ENCODE results near the gene VPS25.
A peak's percentile ranks its signal among the peaks of the same experiment; 100 is the strongest.
"Not testable (repeated sequence)": the region's sequence is repeated elsewhere in the genome, so short reads cannot be mapped to it uniquely, and the experiment has no call there.

VPS25 gene

GRCh38 chr17:42773290-42774035, at the start of gene VPS25:
TSS of gene VPS25 (plus strand) at chr17:42773449. CDS start at chr17:42773476, 27 bp downstream.
- DNase-seq: peak; percentile 75

GRCh38 chr17:42723636-42724035, 49.6 kb upstream of the VPS25 start:
- DNase-seq: no peak

GRCh38 chr17:42725143-42725542, 48.1 kb upstream of the VPS25 start:
- DNase-seq: no peak

GRCh38 chr17:42740699-42741098, 32.5 kb upstream of the VPS25 start:
- no peak for DNase-seq

GRCh38 chr17:42742916-42743315, 30.3 kb upstream of the VPS25 start:
- not testable (repeated sequence) for DNase-seq

GRCh38 chr17:42743595-42744282, 29.5 kb upstream of the VPS25 start:
- DNase-seq: no peak

- peak; percentile 77 for DNase-seq
These were observed 28.9 kb upstream of the VPS25 start for GRCh38 chr17:42744283-42744805.

- peak; percentile 89 for DNase-seq
These were observed 28.2 kb upstream of the VPS25 start, which contains the start of gene EZH1 for GRCh38 chr17:42744806-42745617. TSS of gene EZH1 (minus strand) at chr17:42745040. CDS start at chr17:42728941, 16,099 bp downstream.

- no peak for DNase-seq
These were observed 24.9 kb upstream of the VPS25 start for GRCh38 chr17:42748202-42748907.

- no peak for DNase-seq
These were observed 24.1 kb upstream of the VPS25 start for GRCh38 chr17:42748908-42749798.

GRCh38 chr17:42750739-42751344, 22.4 kb upstream of the VPS25 start:
- no peak for DNase-seq

- no peak for DNase-seq
These were observed 21.6 kb upstream of the VPS25 start for GRCh38 chr17:42751628-42752027.

GRCh38 chr17:42754782-42755181, 18.5 kb upstream of the VPS25 start:
- DNase-seq: no peak

GRCh38 chr17:42759982-42760651, 13.1 kb upstream of the VPS25 start:
- DNase-seq: no peak

- DNase-seq: peak; percentile 31
These were observed 12.3 kb upstream of the VPS25 start, which contains the start of gene RAMP2 for GRCh38 chr17:42760652-42761581. TSS of gene RAMP2 (plus strand) at chr17:42761227. CDS start at chr17:42761262, 35 bp downstream.

GRCh38 chr17:42761638-42762037, 11.6 kb upstream of the VPS25 start:
- no peak for DNase-seq

GRCh38 chr17:42766124-42766523, 7.1 kb upstream of the VPS25 start:
- DNase-seq: no peak

GRCh38 chr17:42767512-42767911, 5.7 kb upstream of the VPS25 start:
- no peak for DNase-seq

- DNase-seq: not testable (repeated sequence)
These were observed 5.2 kb upstream of the VPS25 start for GRCh38 chr17:42768006-42768405.

Data from activated naive CD4-positive, alpha-beta T cell treated with anti-CD3 and anti-CD28 coated beads, Interleukin-2, amount 50 U/mL, for 16 hours (primary cell).